Smooth muscle cell (in vitro differentiated cells): Measurements from ENCODE around the gene ANKRD12. TPM values are rescaled to one million over a fixed set of nuclear protein-coding genes. Genes with fewer than 3 reads are reported as not detected.

Experiments used
- DNase-seq: peaks from one replicate; lab custom pipeline; 2025; ENCODE audit not compliant: unreplicated experiment; lab: John Stamatoyannopoulos, UW
- H2AFZ ChIP-seq: fragments of 200-600 bp; sonication (generic); 2 replicates; pipeline ENCODE4 v1.6.0; 2016; ENCODE audit warnings: antibody characterized with exemption, low read depth, mild to moderate bottlenecking
- H3F3A ChIP-seq: fragments of 200-600 bp; sonication (generic); 2 replicates; pipeline ENCODE4 v1.6.0; 2017; ENCODE audit warnings: antibody characterized with exemption, low read depth
- H3K27ac ChIP-seq: fragments of 200-600 bp; sonication (generic); 2 replicates; pipeline ENCODE4 v1.5.1; 2016; ENCODE audit warnings: low read depth, mild to moderate bottlenecking
- H3K27me3 ChIP-seq: fragments of 200-600 bp; sonication (generic); 2 replicates; pipeline ENCODE4 v1.6.1; 2016; ENCODE audit warnings: low read depth, mild to moderate bottlenecking
- H3K36me3 ChIP-seq: fragments of 200-600 bp; sonication (generic); 2 replicates; pipeline ENCODE4 v1.5.1; 2016; ENCODE audit warnings: low read depth
- H3K4me1 ChIP-seq: fragments of 200-600 bp; sonication (generic); 2 replicates; pipeline ENCODE4 v1.5.1; 2016; ENCODE audit warnings: low read depth
- H3K4me2 ChIP-seq: fragments of 200-600 bp; sonication (generic); 2 replicates; pipeline ENCODE4 v1.6.0; 2016; ENCODE audit warnings: mild to moderate bottlenecking
- H3K4me3 ChIP-seq: fragments of 200-600 bp; sonication (generic); 2 replicates; pipeline ENCODE4 v1.5.1; 2016; ENCODE audit warnings: mild to moderate bottlenecking
- H3K79me2 ChIP-seq: fragments of 200-600 bp; sonication (generic); 2 replicates; pipeline ENCODE4 v1.6.0; 2016; ENCODE audit warnings: low read depth, mild to moderate bottlenecking
- H3K9ac ChIP-seq: fragments of 200-600 bp; sonication (generic); 2 replicates; pipeline ENCODE4 v1.6.0; 2016; ENCODE audit warnings: low read depth
- H3K9me3 ChIP-seq: fragments of 200-600 bp; sonication (generic); replicated peaks from 2 replicates; pipeline ENCODE4 v1.5.1; 2016; ENCODE audit warnings: low read depth
- H4K20me1 ChIP-seq: fragments of 200-600 bp; sonication (generic); 2 replicates; pipeline ENCODE4 v1.6.0; 2016; ENCODE audit warnings: low read depth
- CTCF ChIP-seq: fragments of 200-600 bp; sonication (generic); IDR thresholded peaks from 2 replicates; pipeline ENCODE4 v1.5.1; 2017; ENCODE audit warnings: borderline replicate concordance, mild to moderate bottlenecking, antibody characterized with exemption; ENCODE audit not compliant: insufficient read depth, poor library complexity, severe bottlenecking
- WGBS: methylation state at CpG from one replicate; pipeline ENCODE4 v1.1.7; 2016; ENCODE audit warnings: low lambda C conversion rate; 5-methylcytosine and 5-hydroxymethylcytosine counted together
- polyA plus RNA-seq: library from polyadenylated mRNA; unstranded; fragments of >200 nt; fragmentation: Nextera tagmentation; extraction: Ambion mirVana; gene quantifications from 2 replicates; pipeline ENCODE4 v1.2.1, GENCODE V29; 2016
- total RNA-seq: library from RNA; depleted of rRNA; stranded (reverse); fragments of >200 nt; gene quantifications from 2 replicates; pipeline ENCODE4 v1.2.3, GENCODE V29; 2014

Gene ANKRD12
- total and polyA plus RNA-seq, 2 experiments from 2014 or later = 28.8 to 43.7 TPM

DNA sequence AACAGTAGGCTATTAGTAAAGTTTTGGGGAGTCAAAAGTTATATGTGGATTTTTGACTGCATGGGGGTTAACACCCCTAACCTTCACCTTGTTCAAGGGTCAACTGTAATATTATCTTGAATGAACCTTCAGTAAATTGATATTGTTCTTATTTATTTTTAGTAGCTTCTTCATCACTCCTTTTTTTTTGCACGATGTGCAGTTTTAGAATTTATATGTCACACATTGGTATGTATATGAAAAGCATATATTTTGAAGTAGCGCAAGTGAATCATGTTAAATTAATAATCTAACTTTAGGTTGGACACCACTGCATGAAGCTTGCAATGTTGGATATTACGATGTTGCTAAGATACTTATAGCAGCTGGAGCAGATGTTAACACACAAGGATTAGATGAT is 79.9 kb downstream of the ANKRD12 start:
- no peak overlapping the region for H2AFZ ChIP-seq
- no peak overlapping the region for H3K4me3 ChIP-seq
- no peaks in the 10 kb centered on the region for H3F3A ChIP-seq
- no peaks in the 10 kb centered on the region for H3K4me1 ChIP-seq
- peaks cover 22% of the 10 kb centered on the region for H3K36me3 ChIP-seq
- WGBS = 97% methylated on average over 3 of the region's 3 CpGs
- no peak for DNase-seq
- H3K27ac ChIP-seq = no peak overlapping the region
- no peak overlapping the region for H3K9ac ChIP-seq
- TF ChIP-seq CTCF = no peak
- no peaks in the 10 kb centered on the region for H3K79me2 ChIP-seq
- no peaks in the 10 kb centered on the region for H3K27me3 ChIP-seq
- H3K9me3 ChIP-seq = no peaks in the 10 kb centered on the region
- no peaks in the 10 kb centered on the region for H4K20me1 ChIP-seq
- no peak overlapping the region for H3K4me2 ChIP-seq

DNA sequence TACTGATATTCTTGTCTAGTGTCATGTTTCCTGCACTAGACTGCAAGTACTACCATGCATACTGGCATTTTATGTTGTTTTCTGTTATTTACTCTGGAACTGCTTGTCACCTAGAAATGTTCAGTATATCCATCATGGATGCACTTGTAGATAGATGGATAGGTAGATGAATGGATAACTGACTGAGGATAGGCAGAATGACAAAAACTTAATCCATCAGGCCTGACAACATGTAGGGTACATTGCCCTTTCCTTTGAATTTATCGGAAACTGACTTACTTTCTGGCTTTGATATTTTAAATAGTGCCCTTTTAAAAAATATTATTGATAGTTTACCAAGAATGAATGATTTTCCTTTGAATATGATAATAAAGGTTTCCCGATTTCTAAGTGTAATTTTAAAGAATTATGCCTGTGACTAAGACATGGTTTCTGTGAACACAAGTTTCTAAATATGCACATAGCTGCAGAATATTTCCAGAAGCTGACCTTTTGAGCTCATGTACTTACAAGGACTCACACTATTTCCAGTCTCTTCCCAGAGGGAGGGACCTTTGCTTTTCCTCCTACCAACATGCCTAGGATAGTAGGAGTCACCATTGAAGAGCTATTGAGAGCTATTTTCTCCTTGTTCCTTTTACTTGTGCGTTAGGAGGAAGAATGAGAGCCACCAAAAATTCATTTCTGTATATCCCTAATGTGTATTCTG is 81.3 kb downstream of the ANKRD12 start:
- no peak overlapping the region for H3K4me3 ChIP-seq
- H3K79me2 ChIP-seq = no peaks in the 10 kb centered on the region
- no peaks in the 10 kb centered on the region for H3K9me3 ChIP-seq
- H3K9ac ChIP-seq = no peak overlapping the region
- H3K36me3 ChIP-seq = peaks cover 15% of the 10 kb centered on the region
- 93% methylated on average over 3 of the region's 3 CpGs for WGBS
- H3K27me3 ChIP-seq = no peaks in the 10 kb centered on the region
- TF ChIP-seq CTCF = no peak
- no peak overlapping the region for H2AFZ ChIP-seq
- no peak overlapping the region for H3K27ac ChIP-seq
- no peak overlapping the region for H3K4me2 ChIP-seq
- H3F3A ChIP-seq = no peaks in the 10 kb centered on the region
- H3K4me1 ChIP-seq = no peaks in the 10 kb centered on the region
- no peak for DNase-seq
- no peaks in the 10 kb centered on the region for H4K20me1 ChIP-seq

- no peak for DNase-seq
- Histone ChIP-seq H3K79me2 (no peaks in the 10 kb centered on the region), H3K9me3 (no peaks in the 10 kb centered on the region), H3K4me3 (no peak overlapping the region), H4K20me1 (no peaks in the 10 kb centered on the region), H2AFZ (no peak overlapping the region), H3K27me3 (no peaks in the 10 kb centered on the region), H3K27ac (no peak overlapping the region), H3K4me1 (no peaks in the 10 kb centered on the region), H3F3A (no peaks in the 10 kb centered on the region), H3K9ac (no peak overlapping the region), H3K36me3 (peaks cover 8% of the 10 kb centered on the region), H3K4me2 (no peak overlapping the region)
- TF ChIP-seq CTCF = no peak
- WGBS = 92% methylated on average over 3 of the region's 3 CpGs
Observed at GRCh38 chr18:9221040-9221439, 84.5 kb downstream of the ANKRD12 start.

- Histone ChIP-seq H3K27me3 (no peaks in the 10 kb centered on the region), H4K20me1 (no peaks in the 10 kb centered on the region), H3F3A (no peaks in the 10 kb centered on the region), H3K9me3 (no peaks in the 10 kb centered on the region), H3K4me1 (no peaks in the 10 kb centered on the region), H3K9ac (no peak overlapping the region), H3K79me2 (no peaks in the 10 kb centered on the region), H3K4me2 (no peak overlapping the region), H3K4me3 (no peak overlapping the region), H3K36me3 (peaks cover 8% of the 10 kb centered on the region), H3K27ac (no peak overlapping the region), H2AFZ (no peak overlapping the region)
- WGBS = 79% methylated on average over 5 of the region's 5 CpGs
- DNase-seq = no peak
- TF ChIP-seq CTCF = no peak
Observed at GRCh38 chr18:9221661-9222060, 85.1 kb downstream of the ANKRD12 start.
